Measurements from ENCODE around the gene TRMT2A.

DNA sequence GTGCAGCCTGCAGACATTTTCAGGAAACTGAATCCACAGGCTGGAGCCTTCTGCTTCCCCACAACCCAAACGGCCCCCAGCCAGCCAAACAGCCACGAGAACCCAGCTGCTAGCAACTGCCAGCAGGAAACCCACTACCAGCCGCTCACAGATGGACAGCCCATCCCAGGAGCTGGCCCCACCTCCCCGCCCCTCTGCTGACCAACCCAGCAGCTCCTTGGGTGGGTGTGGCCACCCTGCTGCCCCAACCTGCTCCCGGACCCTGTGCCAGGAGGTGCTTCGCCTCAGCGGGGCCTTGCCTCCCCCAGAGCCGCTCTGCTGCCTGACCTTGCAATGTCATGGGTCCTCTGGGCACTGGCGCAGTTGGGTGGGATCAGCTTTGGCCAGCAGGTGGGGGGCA, 42.0 kb upstream of the TRMT2A start:
- TF ChIP-seq POLR2AphosphoS5 (IDR thresholded peaks at IDR 0.05; ENCODE audit: low read depth, low read length) (no peak), POU2F2 (IDR thresholded peaks at IDR 0.05; ENCODE audit: low read depth, low read length) (no peak), POLR2A (IDR thresholded peaks at IDR 0.05; ENCODE audit: low read depth, low read length) (no peak), TAF1 (IDR thresholded peaks at IDR 0.05; ENCODE audit: low read depth, low read length) (no peak), SPI1 (IDR thresholded peaks at IDR 0.05; ENCODE audit: low read depth, low read length) (no peak)

All from GM12891 (cell line).